K562 (cell line): ENCODE measurements around the gene KRT77. TPM values are rescaled to one million over a fixed set of nuclear protein-coding genes. Genes with fewer than 3 reads are reported as not detected.

Experiments used
- ATAC-seq: fragments of 200-7000 bp; cut with Tn5 transposase; 3 replicates; pipeline ENCODE4 v1.9.1; 2020; ENCODE audit warnings: moderate library complexity
- BruUV-seq: library from RNA; stranded (reverse); fragments of 400-500 nt; replicated peaks from 2 replicates; lab custom pipeline; 2021; lab: Mats Ljungman, UMichigan
- CTCF ChIA-PET: fragments of 300-600 bp; formaldehyde crosslinking; extraction: SDS; loops from one replicate; lab custom pipeline; 2021; ENCODE audit warnings: low intra/inter-chr PET ratio; lab: Yijun Ruan, JAX
- POLR2A ChIA-PET: fragments of 300-600, 350-650 bp; sonication (Branson Sonifier 250); formaldehyde crosslinking; extraction: SDS; loops from one replicate; lab custom pipeline; 2021; ENCODE audit warnings: antibody characterized with exemption, inconsistent platforms; lab: Yijun Ruan, JAX
- DNase-seq, 4 experiments: peaks; one replicate each; pipeline versions ENCODE4 v3.0.0 to v3.0.0-alpha.2; 2011 to 2018; ENCODE audit warnings: low spot score in 3 of 4, mixed read lengths in 3 of 4; ENCODE audit errors: extremely low read depth in 1 of 4
- FAIRE-seq: peaks from 2 replicates; lab custom pipeline; 2011; peaks lifted over from hg19 to GRCh38; lab: Jason Lieb, UNC
- H2AFZ ChIP-seq: 2 replicates; pipeline ENCODE4 v1.6.0; 2011; ENCODE audit warnings: low read depth, low read length, control low read depth, inconsistent platforms
- H3K27ac ChIP-seq: fragments of 200-600 bp; 3 replicates; pipeline ENCODE4 v1.8.0; 2011; ENCODE audit warnings: low read depth, mild to moderate bottlenecking, control low read depth, inconsistent platforms, low read length, moderate library complexity, mixed read lengths; ENCODE audit errors: extremely low read depth
- H3K27me3 ChIP-seq, 2 experiments: fragments of 300-600 bp in 1 of 2; 2 replicates in 1 of 2; 3 replicates in 1 of 2; pipeline versions ENCODE4 v1.6.0 to v1.8.0; 2011; ENCODE audit warnings: inconsistent platforms in 2 of 2, low read length in 2 of 2, mild to moderate bottlenecking in 1 of 2, mixed read lengths in 1 of 2, moderate library complexity in 1 of 2; ENCODE audit not compliant: control insufficient read depth in 2 of 2, insufficient read depth in 2 of 2
- H3K36me3 ChIP-seq: fragments of 300-600 bp; 3 replicates; pipeline ENCODE4 v1.8.0; 2011; ENCODE audit warnings: mild to moderate bottlenecking, low read length, inconsistent platforms; ENCODE audit not compliant: control insufficient read depth, insufficient read depth
- H3K4me1 ChIP-seq, 2 experiments: fragments of 200-600 bp in 1 of 2; replicated peaks in 1 of 2; 2 replicates in 1 of 2; 3 replicates in 1 of 2; pipeline versions ENCODE4 v1.5.1 to v1.8.0; 2011; ENCODE audit warnings: inconsistent platforms in 2 of 2, low read length in 2 of 2, mild to moderate bottlenecking in 1 of 2, mixed read lengths in 1 of 2, moderate library complexity in 1 of 2; ENCODE audit not compliant: control insufficient read depth in 2 of 2, insufficient read depth in 2 of 2
- H3K4me2 ChIP-seq: 2 replicates; pipeline ENCODE4 v1.6.1; 2011; ENCODE audit warnings: low read length, control low read depth, inconsistent platforms, mixed read lengths; ENCODE audit not compliant: insufficient read depth
- H3K4me3 ChIP-seq: fragments of 200-600 bp; sonication (generic), shearing (Covaris generic); 2 replicates; pipeline ENCODE4 v1.5.1; 2016; ENCODE audit warnings: control low read depth, inconsistent platforms
- H3K79me2 ChIP-seq: fragments of 200-600 bp; 3 replicates; pipeline ENCODE4 v1.8.0; 2011; ENCODE audit warnings: low read length, inconsistent platforms; ENCODE audit not compliant: control insufficient read depth, insufficient read depth
- H3K9ac ChIP-seq, 2 experiments: 2 replicates each; pipeline versions ENCODE4 v1.6.0 to v1.6.1; 2011; ENCODE audit warnings: low read depth in 2 of 2, low read length in 2 of 2, control low read depth in 1 of 2, inconsistent platforms in 1 of 2, mild to moderate bottlenecking in 1 of 2, mixed read lengths in 1 of 2; ENCODE audit not compliant: insufficient read depth in 1 of 2
- H3K9me1 ChIP-seq: one replicate; pipeline ENCODE4 v1.6.0; 2011; ENCODE audit warnings: inconsistent platforms, mild to moderate bottlenecking, low read length, moderate library complexity; ENCODE audit not compliant: control insufficient read depth, insufficient read depth
- H3K9me3 ChIP-seq: replicated peaks from 2 replicates; pipeline ENCODE4 v1.5.1; 2011; ENCODE audit warnings: low read depth, low read length, inconsistent platforms; ENCODE audit not compliant: control insufficient read depth, insufficient read depth
- H4K20me1 ChIP-seq: replicated peaks from 2 replicates; pipeline ENCODE4 v1.6.1; 2011; ENCODE audit warnings: low read length, inconsistent platforms, mixed read lengths; ENCODE audit not compliant: control insufficient read depth, insufficient read depth
- ATF4 ChIP-seq: fragments of 450-650 bp; formaldehyde crosslinking; IDR thresholded peaks from 2 replicates; pipeline ENCODE4 v1.4.0; 2022; ENCODE audit warnings: mild to moderate bottlenecking, moderate library complexity
- HDAC3 ChIP-seq: fragments of 450-650 bp; IDR thresholded peaks from 2 replicates; pipeline ENCODE4 v1.6.1; 2018; ENCODE audit warnings: borderline replicate concordance, mild to moderate bottlenecking, moderate library complexity; ENCODE audit not compliant: partially characterized antibody
- NELFE ChIP-seq: IDR thresholded peaks from 2 replicates; pipeline ENCODE4 v1.6.1; 2011; ENCODE audit warnings: mild to moderate bottlenecking; ENCODE audit not compliant: insufficient read depth, insufficient read length
- SP2 ChIP-seq: IDR thresholded peaks from 2 replicates; pipeline ENCODE4 v1.6.1; 2011; ENCODE audit warnings: mild to moderate bottlenecking, low read depth, low read length, moderate library complexity; ENCODE audit not compliant: poor library complexity, severe bottlenecking; ENCODE audit errors: extremely low read depth
- ZNF212 ChIP-seq: fragments of 450-650 bp; formaldehyde crosslinking; IDR thresholded peaks from 2 replicates; pipeline ENCODE4 v1.4.0; 2020; ENCODE audit warnings: mild to moderate bottlenecking
- ZNF277 ChIP-seq: fragments of 250-450 bp; sonication (Bioruptor Pico); IDR thresholded peaks from 2 replicates; pipeline ENCODE4 v1.8.0; 2022; ENCODE audit warnings: inconsistent platforms, mild to moderate bottlenecking, moderate library complexity, borderline replicate concordance
- ZNF699 ChIP-seq: fragments of 250-450 bp; sonication (Bioruptor Pico); IDR thresholded peaks from 2 replicates; pipeline ENCODE4 v1.8.0; 2021; ENCODE audit warnings: mild to moderate bottlenecking, moderate library complexity; ENCODE audit not compliant: insufficient replicate concordance
- WGBS: fragments of 100-300 bp; shearing (Covaris generic); methylation state at CpG from one replicate; pipeline ENCODE4 v1.1.6; 2016; ENCODE audit warnings: low coverage, mixed read lengths; ENCODE audit not compliant: insufficient coverage; ENCODE audit errors: missing lambda C conversion rate; 5-methylcytosine and 5-hydroxymethylcytosine counted together
- in situ Hi-C: fragments of 300-500 bp; cut with MboI; formaldehyde crosslinking; loops from 4 replicates; pipeline ENCODE4 v1.15.0; 2018; ENCODE audit warnings: inconsistent platforms, mixed read lengths
- intact Hi-C: fragments of 100-400 bp; cut with micrococcal nuclease; formaldehyde crosslinking; loops from 2 replicates; pipeline ENCODE4 v1.14.2; 2022
- polyA plus RNA-seq, 8 experiments: library from polyadenylated mRNA; depleted of rRNA in 4 of 8; stranded (reverse) in 5 of 8; unstranded in 3 of 8; fragments of >200 nt; fragmentation: Nextera tagmentation in 2 of 8; fragmentation: Illumina TruSeq in 1 of 8; extraction: Ambion mirVana in 2 of 8; extraction: Trizol in 1 of 8; gene quantifications; 2 replicates each; pipeline versions ENCODE4 v1.2.1 to v1.2.3, GENCODE V29; 2011 to 2014; ENCODE audit warnings: inconsistent platforms in 1 of 8, missing spikeins in 1 of 8
- total RNA-seq, 7 experiments: library from RNA; depleted of rRNA in 6 of 7; stranded (reverse); fragments of >200 nt in 6 of 7; fragmentation: Illumina TruSeq in 2 of 7; extraction: Trizol in 2 of 7; gene quantifications; 2 replicates each; pipeline versions ENCODE4 v1.2.1 to v1.2.3, GENCODE V29; 2011 to 2021; ENCODE audit warnings: low replicate concordance in 1 of 7

Gene KRT77
- total and polyA plus RNA-seq, 9 of the 15 experiments (the other 6 are each of a cell fraction or from before 2014, with no cell fraction given), result not detected

- no peak overlapping the region for H3K9ac ChIP-seq
- no peaks in the 10 kb centered on the region for H3K79me2 ChIP-seq
- no peaks in the 10 kb centered on the region for H3K9me1 ChIP-seq
- no peaks in the 10 kb centered on the region for H3K9me3 ChIP-seq
- H4K20me1 ChIP-seq, result no peaks in the 10 kb centered on the region
- FAIRE-seq, result no peak
- no peak for TF ChIP-seq ZNF699 (CRISPR knock-in tag)
- TF ChIP-seq NELFE, result no peak
- TF ChIP-seq ATF4 (CRISPR knock-in tag), result no peak
- TF ChIP-seq SP2, result no peak
- no peak for TF ChIP-seq HDAC3
- TF ChIP-seq ZNF277, result no peak
- TF ChIP-seq ZNF212 (CRISPR knock-in tag), result no peak
- no peaks in the 10 kb centered on the region for H3K36me3 ChIP-seq
- WGBS, result 7% methylated on average over 12 of the region's 12 CpGs
- in situ Hi-C loops, result no loop called here
- no peak overlapping the region for H3K27ac ChIP-seq
- ATAC-seq, result no peak
- no peak overlapping the region for H2AFZ ChIP-seq
- no peak overlapping the region for H3K4me2 ChIP-seq
- intact Hi-C loops, result no loop called here
- no peak overlapping the region for H3K4me3 ChIP-seq
- POLR2A ChIA-PET, result interaction anchor here (0.5 to 2.1 kb wide), 4 partner anchors 13 to 150 kb away, joined by 3 to 4 read pairs (median 3); no protein-coding TSS in a partner anchor
- CTCF ChIA-PET, result no interaction called here
- H3K4me1 ChIP-seq, result no peaks in the 10 kb centered on the region
- DNase-seq, result no peak
- H3K27me3 ChIP-seq, result peaks cover 22 to 53% of the 10 kb centered on the region in 2 experiments
- no TSS peak for BruUV-seq
Observed at GRCh38 chr12:52681526-52682380, 21.6 kb downstream of the KRT77 start.
